ENCODE results near the gene SERAC1. TPM values are rescaled to one million over a fixed set of nuclear protein-coding genes. Genes with fewer than 3 reads are reported as not detected.

SERAC1 gene
- total RNA-seq, 2 experiments from 2014 or later: 1.4 to 2.5 TPM

GRCh38 chr6:158095671-158096070 is 72.4 kb downstream of the SERAC1 start:
- no peak overlapping the region for H3K4me3 ChIP-seq (ENCODE audit: low read length)
- H3K27me3 ChIP-seq (ENCODE audit: control insufficient read depth in 1 of 2, insufficient read depth in 2 of 2, low read length in 2 of 2): no peaks in the 10 kb centered on the region
- DNase-seq: no peak
- peaks cover 81% of the 10 kb centered on the region for H3K36me3 Mint-ChIP-seq (ENCODE audit: low read depth)
- no peak overlapping the region for H3K4me3 Mint-ChIP-seq
- no peak for TF ChIP-seq CTCF (IDR thresholded peaks at IDR 0.05)
- H3K9me3 Mint-ChIP-seq: no peaks in the 10 kb centered on the region
- no peak for ATAC-seq (ENCODE audit: poor library complexity)
- no peaks in the 10 kb centered on the region for H3K4me1 Mint-ChIP-seq (ENCODE audit: low read depth)
- intact Hi-C loops (cut with DNase I, micrococcal nuclease): no loop called here
- no peak overlapping the region for H3K27ac ChIP-seq (ENCODE audit: low read depth in 1 of 2, low read length in 2 of 2)
- no peaks in the 10 kb centered on the region for H3K4me1 ChIP-seq (ENCODE audit: insufficient read depth, low read length)
- ChIA-PET POLR2A (interaction anchor here (0.6 kb wide), 1 partner anchor 535 kb away, joined by 4 read pairs; no protein-coding TSS in a partner anchor), CTCF (no interaction called here)
- H3K9me3 ChIP-seq (ENCODE audit: control insufficient read depth in 1 of 2, insufficient read depth in 1 of 2, low read length in 2 of 2): no peaks in the 10 kb centered on the region
- H3K27me3 Mint-ChIP-seq: no peaks in the 10 kb centered on the region
- peaks cover 58% of the 10 kb centered on the region for H3K36me3 ChIP-seq (ENCODE audit: insufficient read depth, low read length)
- no peak overlapping the region for H3K27ac Mint-ChIP-seq

- Mint-ChIP-seq H3K27ac (no peak overlapping the region), H3K27me3 (no peaks in the 10 kb centered on the region), H3K36me3 (ENCODE audit: low read depth) (peaks cover 86% of the 10 kb centered on the region), H3K9me3 (no peaks in the 10 kb centered on the region), H3K4me3 (no peak overlapping the region), H3K4me1 (ENCODE audit: low read depth) (no peaks in the 10 kb centered on the region)
- CTCF ChIA-PET: no interaction called here
- no peaks in the 10 kb centered on the region for H3K4me1 ChIP-seq (ENCODE audit: insufficient read depth, low read length)
- no peaks in the 10 kb centered on the region for H3K27me3 ChIP-seq (ENCODE audit: control insufficient read depth in 1 of 2, insufficient read depth in 2 of 2, low read length in 2 of 2)
- H3K4me3 ChIP-seq (ENCODE audit: low read length): no peak overlapping the region
- TF ChIP-seq CTCF (IDR thresholded peaks at IDR 0.05): no peak
- H3K36me3 ChIP-seq (ENCODE audit: insufficient read depth, low read length): peaks cover 64% of the 10 kb centered on the region
- POLR2A ChIA-PET: interaction anchor here (0.6 kb wide), 1 partner anchor 535 kb away, joined by 4 read pairs; no protein-coding TSS in a partner anchor
- H3K27ac ChIP-seq (ENCODE audit: low read depth in 1 of 2, low read length in 2 of 2): no peak overlapping the region
- intact Hi-C loops (cut with DNase I, micrococcal nuclease): no loop called here
- H3K9me3 ChIP-seq (ENCODE audit: control insufficient read depth in 1 of 2, insufficient read depth in 1 of 2, low read length in 2 of 2): no peaks in the 10 kb centered on the region
- ATAC-seq (ENCODE audit: poor library complexity) (no peak), DNase-seq (no peak)
These were observed 73.0 kb downstream of the SERAC1 start for GRCh38 chr6:158095031-158095430.

GRCh38 chr6:158092806-158093205 is 75.3 kb downstream of the SERAC1 start:
- no peaks in the 10 kb centered on the region for H3K4me1 Mint-ChIP-seq (ENCODE audit: low read depth)
- no peak overlapping the region for H3K27ac ChIP-seq (ENCODE audit: low read depth in 1 of 2, low read length in 2 of 2)
- no peaks in the 10 kb centered on the region for H3K4me1 ChIP-seq (ENCODE audit: insufficient read depth, low read length)
- H3K4me3 Mint-ChIP-seq: no peak overlapping the region
- peaks cover 84% of the 10 kb centered on the region for H3K36me3 ChIP-seq (ENCODE audit: insufficient read depth, low read length)
- intact Hi-C loops (cut with DNase I, micrococcal nuclease): no loop called here
- DNase-seq (no peak), ATAC-seq (ENCODE audit: poor library complexity) (no peak)
- no peaks in the 10 kb centered on the region for H3K9me3 ChIP-seq (ENCODE audit: control insufficient read depth in 1 of 2, insufficient read depth in 1 of 2, low read length in 2 of 2)
- H3K27me3 Mint-ChIP-seq: no peaks in the 10 kb centered on the region
- H3K4me3 ChIP-seq (ENCODE audit: low read length): no peak overlapping the region
- H3K27ac Mint-ChIP-seq: no peak overlapping the region
- CTCF ChIA-PET: no interaction called here
- no peaks in the 10 kb centered on the region for H3K9me3 Mint-ChIP-seq
- peaks cover 95% of the 10 kb centered on the region for H3K36me3 Mint-ChIP-seq (ENCODE audit: low read depth)
- POLR2A ChIA-PET: no interaction called here
- no peak for TF ChIP-seq CTCF (IDR thresholded peaks at IDR 0.05)
- H3K27me3 ChIP-seq (ENCODE audit: control insufficient read depth in 1 of 2, insufficient read depth in 2 of 2, low read length in 2 of 2): no peaks in the 10 kb centered on the region

All from CD4-positive, alpha-beta T cell (primary cell).